Occipital lobe (tissue), 2 donors: Measurements from ENCODE around the gene POLK. TPM values are rescaled to one million over a fixed set of nuclear protein-coding genes. Genes with fewer than 3 reads are reported as not detected.
A peak's percentile ranks its signal among the peaks of the same experiment; 100 is the strongest.
"Not testable (repeated sequence)": the region's sequence is repeated elsewhere in the genome, so short reads cannot be mapped to it uniquely, and the experiment has no call there.

Source experiments
- DNase-seq: peaks from one replicate; lab custom pipeline; 2025; lab: John Stamatoyannopoulos, UW
- total RNA-seq: library from RNA; depleted of rRNA; stranded (reverse); fragments of >200 nt; gene quantifications from one replicate; pipeline ENCODE4 v1.2.3, GENCODE V29; 2014

The POLK gene
- total RNA-seq, 1 donor from 2014 or later, result 56.5 TPM

DNA sequence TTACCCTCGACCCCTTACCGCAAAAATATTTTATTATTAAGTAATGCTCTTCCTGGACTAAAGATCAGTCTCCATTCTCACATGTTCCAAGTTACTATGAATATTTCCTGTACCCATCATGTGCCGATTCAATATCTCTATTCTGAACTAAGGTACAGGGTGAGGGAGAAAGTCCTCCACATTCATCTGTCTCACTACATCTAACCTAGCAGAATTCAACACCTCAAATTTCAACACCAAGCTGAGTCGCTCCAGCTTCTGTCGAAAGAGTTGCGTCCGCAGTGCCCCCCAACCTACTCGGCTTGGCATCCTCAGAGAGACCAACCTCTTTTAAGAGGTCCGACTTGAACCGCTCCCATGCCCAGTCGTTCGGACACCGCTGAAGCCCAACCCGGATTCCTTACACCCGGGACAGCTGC lies 1.3 kb upstream of the POLK start:
- no peak for DNase-seq

GRCh38 chr5:75510836-75511434 lies 756 bp upstream of the POLK start:
- peak; percentile 73 for DNase-seq

- DNase-seq, result no peak
Measured at GRCh38 chr5:75512383-75513074, 838 bp downstream of the POLK start.

DNA sequence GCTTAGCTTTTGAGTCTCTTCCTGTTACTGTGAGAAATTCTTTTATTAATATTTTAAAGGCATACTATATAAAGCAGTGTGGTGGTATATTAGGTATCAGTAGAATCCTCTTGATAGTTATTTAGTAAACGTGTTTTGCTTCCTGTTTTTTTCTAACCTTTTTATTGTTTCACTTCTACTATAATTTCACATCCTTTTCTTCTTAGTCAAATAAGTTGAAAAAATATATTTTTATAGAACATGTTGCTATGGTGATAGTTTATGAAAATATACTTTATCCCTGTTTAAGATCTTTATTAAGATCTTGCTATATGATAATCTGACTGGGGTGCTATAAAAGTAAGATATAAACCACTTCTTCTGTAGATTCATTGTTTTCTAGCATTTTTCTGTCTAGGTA lies 2.1 kb downstream of the POLK start:
- DNase-seq, result no peak

- DNase-seq, result no peak
Measured at GRCh38 chr5:75514323-75514722, 2.6 kb downstream of the POLK start.

DNA sequence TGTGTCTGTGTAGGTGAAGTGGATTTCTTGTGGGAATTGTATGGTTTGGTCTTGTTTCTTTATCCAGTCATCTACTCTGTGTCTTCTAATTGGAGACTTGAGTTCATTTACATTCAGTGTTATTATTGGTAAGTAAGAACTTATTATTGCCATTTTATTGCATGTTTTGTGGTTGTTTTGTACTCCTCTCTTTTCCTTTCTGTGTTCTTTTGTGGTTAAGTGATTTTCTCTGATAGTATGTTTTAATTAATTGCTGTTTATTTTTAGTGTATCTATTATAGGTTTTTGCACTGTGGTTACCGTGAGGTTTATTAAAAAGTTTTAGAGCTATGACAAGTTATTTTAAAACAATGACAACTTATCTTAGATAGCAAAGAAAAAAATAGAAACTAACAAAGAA lies 8.1 kb downstream of the POLK start:
- no peak for DNase-seq

DNA sequence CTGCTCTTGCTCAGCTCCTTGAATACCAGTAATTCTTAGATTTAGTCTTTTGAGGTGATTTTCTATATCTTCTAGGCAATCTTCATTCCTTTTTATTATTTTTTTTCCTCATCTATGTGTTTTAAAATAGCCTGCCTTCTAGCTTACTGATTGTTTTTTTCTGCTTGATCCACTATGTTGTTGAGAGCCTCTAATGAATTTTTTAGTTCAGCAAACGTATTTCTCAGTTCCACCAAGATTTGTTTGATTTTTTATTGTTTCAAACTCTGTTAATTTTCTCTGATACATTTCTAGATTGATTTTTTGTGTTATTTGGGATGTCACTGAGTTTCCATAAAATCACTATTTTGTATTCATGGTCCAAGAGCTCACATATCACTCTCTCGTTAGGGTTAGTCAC lies 9.5 kb downstream of the POLK start:
- DNase-seq, result no peak

GRCh38 chr5:75522025-75522424 lies 10.3 kb downstream of the POLK start:
- DNase-seq, result no peak

GRCh38 chr5:75522542-75522941 lies 10.9 kb downstream of the POLK start:
- DNase-seq, result no peak

- no peak for DNase-seq
Measured at GRCh38 chr5:75523275-75523674, 11.6 kb downstream of the POLK start.

- DNase-seq, result no peak
Measured at GRCh38 chr5:75524071-75524470, 12.4 kb downstream of the POLK start.

DNA sequence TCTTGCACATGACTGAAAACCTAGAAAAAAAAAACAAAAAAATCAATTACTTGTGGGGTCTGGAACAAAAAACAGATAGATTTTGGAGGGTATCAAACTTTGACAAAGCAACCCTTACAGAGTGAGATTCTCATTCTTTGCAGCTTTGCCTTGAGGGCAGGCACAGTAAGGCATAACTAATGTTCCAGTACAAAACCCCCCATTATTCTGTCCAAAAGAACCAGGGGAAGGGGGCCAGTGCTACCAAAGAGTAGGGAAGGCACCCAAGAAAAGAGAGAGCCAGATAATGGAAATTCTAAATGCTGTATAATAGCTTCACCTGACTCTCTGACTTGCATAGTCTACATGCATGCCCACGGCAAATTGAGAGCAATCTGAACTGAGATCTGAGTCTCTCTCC lies 12.9 kb downstream of the POLK start:
- DNase-seq, result no peak

DNA sequence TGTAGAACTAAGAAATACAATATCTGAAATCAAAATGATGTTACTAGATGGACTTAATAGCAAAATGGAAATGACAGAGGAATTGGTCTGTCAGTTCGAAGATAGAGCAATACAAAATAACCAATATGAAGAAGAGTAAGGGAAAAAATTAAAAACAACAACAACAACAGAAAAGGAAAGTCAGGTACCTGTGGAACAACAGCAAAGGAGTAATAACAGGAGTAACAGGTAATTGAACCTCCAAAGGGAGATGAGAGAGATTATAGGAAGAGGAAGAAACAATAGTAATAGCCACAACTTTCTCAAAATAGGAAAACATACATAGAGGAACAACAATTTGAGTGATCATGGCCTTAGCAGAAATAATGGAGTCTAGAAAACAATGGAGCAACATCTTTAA lies 13.7 kb downstream of the POLK start:
- no peak for DNase-seq

GRCh38 chr5:75526070-75526469 lies 14.4 kb downstream of the POLK start:
- no peak for DNase-seq

- no peak for DNase-seq
Measured at GRCh38 chr5:75529185-75529584, 17.5 kb downstream of the POLK start.

- DNase-seq, result no peak
Measured at GRCh38 chr5:75532190-75532589, 20.5 kb downstream of the POLK start.

DNA sequence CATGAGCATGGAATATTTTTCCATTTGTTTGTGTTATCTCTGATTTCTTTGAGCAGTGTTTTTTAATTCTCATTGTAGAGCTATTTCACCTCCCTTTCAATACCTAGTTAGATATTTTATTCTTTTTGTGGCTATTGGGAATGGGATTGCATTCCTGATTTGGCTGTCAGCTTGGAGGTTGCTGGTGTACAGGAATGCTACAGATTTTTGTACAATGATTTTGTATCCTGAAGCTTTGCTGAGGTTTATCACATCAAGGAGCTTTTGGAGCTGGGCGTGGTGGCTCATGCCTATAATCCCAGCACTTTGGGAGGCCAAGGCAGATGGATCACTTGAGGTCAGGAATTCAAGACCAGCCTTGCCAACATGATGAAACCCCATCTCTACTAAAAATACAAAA lies 22.0 kb downstream of the POLK start:
- not testable (repeated sequence) for DNase-seq

DNA sequence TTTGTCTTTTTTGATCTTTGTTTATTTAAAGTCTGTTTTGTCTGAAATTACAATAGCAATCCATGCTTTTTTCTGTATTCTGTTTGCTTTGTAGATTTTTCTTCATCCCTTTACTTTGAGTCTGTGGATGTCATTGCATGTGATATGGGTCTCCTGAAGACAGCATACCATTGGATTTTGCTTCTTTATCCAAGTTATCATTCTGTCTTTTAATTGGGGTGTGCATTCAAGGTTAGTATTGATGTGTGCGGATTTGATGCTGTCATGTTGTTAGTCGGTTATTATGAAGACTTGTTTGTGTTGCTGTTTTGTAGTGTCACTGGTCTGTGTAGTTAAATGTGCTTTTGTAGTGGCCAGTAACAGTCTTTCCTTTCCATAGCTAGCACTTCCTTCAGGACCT lies 23.0 kb downstream of the POLK start:
- DNase-seq, result no peak

- no peak for DNase-seq
Measured at GRCh38 chr5:75536147-75536546, 24.5 kb downstream of the POLK start.

DNA sequence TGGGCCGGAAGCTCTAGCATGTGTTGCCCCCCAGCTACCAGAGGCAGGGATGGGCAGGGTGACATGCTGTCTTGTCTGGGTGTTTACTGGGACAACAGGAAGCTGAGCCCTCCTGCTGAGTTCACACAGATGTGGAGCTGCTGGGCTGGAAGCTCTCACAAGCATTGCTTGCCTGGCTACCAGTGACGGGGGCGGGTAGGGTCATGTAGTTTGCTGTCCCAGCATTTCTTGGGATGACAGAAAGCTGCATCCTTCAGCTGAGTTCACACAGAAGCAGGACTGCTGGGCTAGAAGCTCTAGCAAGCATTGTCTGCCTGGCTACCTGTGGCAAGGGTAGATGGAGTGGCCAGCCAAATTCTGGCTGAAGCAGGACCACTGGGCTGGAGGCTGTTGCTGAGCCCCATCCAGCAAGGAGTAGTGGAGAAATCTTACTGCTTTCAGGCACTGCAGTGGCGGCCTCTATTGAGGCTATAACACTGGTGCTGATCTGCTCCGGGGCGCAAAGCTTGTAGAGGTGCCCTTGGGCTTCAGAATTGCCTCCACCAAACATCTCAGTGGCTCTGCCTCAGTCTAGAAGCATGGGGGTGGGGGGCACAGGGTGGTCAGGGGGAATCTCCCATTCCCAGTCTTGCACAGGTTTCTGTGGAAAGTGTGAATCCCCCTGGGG lies 25.1 kb downstream of the POLK start:
- no peak for DNase-seq

DNA sequence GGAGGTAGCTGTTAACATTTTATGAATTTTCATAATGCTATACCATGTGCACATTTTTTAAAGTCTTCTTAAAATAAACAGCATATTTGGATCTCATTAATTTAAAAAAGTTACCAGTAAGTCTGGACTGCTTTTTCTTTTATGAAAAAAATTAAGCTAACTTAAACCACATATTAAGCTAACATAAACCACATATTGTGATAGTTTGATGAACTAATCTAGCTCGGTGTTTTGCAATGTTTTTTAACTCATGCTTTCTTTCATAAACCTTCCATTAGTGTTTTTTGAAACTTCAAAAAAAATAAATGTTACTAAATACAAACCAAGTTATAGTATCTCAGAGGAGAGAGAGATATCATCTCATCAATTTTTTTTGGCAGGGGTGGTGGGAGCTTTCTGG lies 26.5 kb downstream of the POLK start:
- no peak for DNase-seq

DNA sequence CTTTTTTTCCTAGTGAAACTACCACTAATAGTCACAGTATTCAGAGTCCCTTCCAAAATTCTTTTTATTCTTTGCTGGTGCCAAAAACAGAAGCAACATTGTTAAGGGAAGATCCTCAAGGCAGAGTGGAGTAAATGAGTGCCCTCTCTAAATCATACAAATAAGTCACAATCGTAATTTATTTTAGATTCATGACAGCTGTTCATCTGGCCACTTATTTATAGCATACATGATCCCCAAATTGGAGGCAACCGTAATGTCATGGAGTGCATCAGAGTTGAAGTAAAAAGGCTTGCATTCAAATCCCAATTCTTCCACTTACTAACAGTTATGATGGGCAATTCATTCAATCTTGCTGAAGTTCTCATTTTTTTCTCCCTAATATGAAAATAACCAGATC lies 33.4 kb downstream of the POLK start:
- no peak for DNase-seq

DNA sequence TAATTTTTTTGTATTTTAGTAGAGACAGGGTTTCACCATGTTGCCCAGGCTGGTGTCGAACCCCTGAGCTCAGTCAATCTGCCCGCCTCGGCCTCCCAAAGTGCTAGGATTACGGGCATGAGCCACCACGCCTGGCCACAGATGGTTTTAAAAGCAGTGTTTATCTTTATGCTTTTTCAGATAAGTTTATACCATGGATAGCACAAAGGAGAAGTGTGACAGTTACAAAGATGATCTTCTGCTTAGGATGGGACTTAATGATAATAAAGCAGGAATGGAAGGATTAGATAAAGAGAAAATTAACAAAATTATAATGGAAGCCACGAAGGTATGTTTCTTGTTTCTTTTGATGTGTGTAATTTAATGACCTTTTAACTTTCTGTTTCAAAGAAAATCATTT lies 35.1 kb downstream of the POLK start:
- no peak for DNase-seq
